HepG2 (cell line): ENCODE results near the gene KCND1. TPM values are rescaled to one million over a fixed set of nuclear protein-coding genes. Genes with fewer than 3 reads are reported as not detected.

Source experiments
- EHMT2 ChIP-seq: fragments of 200-600 bp; sonication (generic); IDR thresholded peaks from 2 replicates; pipeline ENCODE4 v1.7.0; 2017; ENCODE audit warnings: antibody characterized with exemption, low read depth, low read length, borderline replicate concordance
- HNF4A ChIP-seq: sonication (generic); formaldehyde crosslinking; IDR thresholded peaks from 2 replicates; pipeline ENCODE4 v1.4.0; 2020; ENCODE audit warnings: missing genetic modification reagents
- POLR2AphosphoS5 ChIP-seq: IDR thresholded peaks from 2 replicates; pipeline ENCODE4 v1.6.1; 2012; ENCODE audit warnings: low read depth, low read length
- ZBTB1 ChIP-seq: sonication (generic); formaldehyde crosslinking; IDR thresholded peaks from 2 replicates; pipeline ENCODE4 v1.4.0; 2020; ENCODE audit warnings: missing genetic modification reagents, borderline replicate concordance
- ZNF263 ChIP-seq: sonication (generic); formaldehyde crosslinking; IDR thresholded peaks from 2 replicates; pipeline ENCODE4 v1.4.0; 2020; ENCODE audit warnings: missing genetic modification reagents
- ZNF547 ChIP-seq: sonication (generic); formaldehyde crosslinking; IDR thresholded peaks from 2 replicates; pipeline ENCODE4 v1.5.1; 2020; ENCODE audit warnings: mild to moderate bottlenecking, missing genetic modification reagents
- polyA plus RNA-seq, 8 experiments: library from polyadenylated mRNA; depleted of rRNA in 3 of 8; stranded (reverse) in 7 of 8; unstranded in 1 of 8; fragments of >200 nt; fragmentation: Illumina TruSeq in 4 of 8; extraction: Trizol in 4 of 8; gene quantifications; 2 replicates each; pipeline versions ENCODE4 v1.2.1 to v1.2.3, GENCODE V29; 2011 to 2016; ENCODE audit warnings: low read depth in 4 of 8, missing spikeins in 1 of 8, mixed read lengths in 1 of 8; ENCODE audit not compliant: insufficient read depth in 1 of 8
- small RNA-seq, 3 experiments: library from RNA; depleted of rRNA; stranded (forward); fragments of <200 nt; gene quantifications; one replicate each; pipeline ENCODE3, GENCODE V24; 2012; ENCODE audit warnings: low read depth in 2 of 3, low replicate concordance in 1 of 3; ENCODE audit not compliant: insufficient read length in 3 of 3, insufficient read depth in 2 of 3
- total RNA-seq, 5 experiments: library from RNA; depleted of rRNA; stranded (reverse); fragments of >200 nt; fragmentation: Illumina TruSeq; extraction: Trizol; gene quantifications; 2 replicates each; pipeline ENCODE4 v1.2.3, GENCODE V29; 2016; ENCODE audit warnings: low read depth in 1 of 5
- TF ChIP-seq, protein P1 (sequence below): sonication (generic); formaldehyde crosslinking; IDR thresholded peaks from 2 replicates; pipeline ENCODE4 v1.4.0; 2020; ENCODE audit warnings: missing genetic modification reagents

The KCND1 gene
- total and polyA plus RNA-seq, 2 of the 13 experiments (the other 11 are each of a cell fraction or from before 2014, with no cell fraction given): 0.07 to 0.30 TPM

DNA sequence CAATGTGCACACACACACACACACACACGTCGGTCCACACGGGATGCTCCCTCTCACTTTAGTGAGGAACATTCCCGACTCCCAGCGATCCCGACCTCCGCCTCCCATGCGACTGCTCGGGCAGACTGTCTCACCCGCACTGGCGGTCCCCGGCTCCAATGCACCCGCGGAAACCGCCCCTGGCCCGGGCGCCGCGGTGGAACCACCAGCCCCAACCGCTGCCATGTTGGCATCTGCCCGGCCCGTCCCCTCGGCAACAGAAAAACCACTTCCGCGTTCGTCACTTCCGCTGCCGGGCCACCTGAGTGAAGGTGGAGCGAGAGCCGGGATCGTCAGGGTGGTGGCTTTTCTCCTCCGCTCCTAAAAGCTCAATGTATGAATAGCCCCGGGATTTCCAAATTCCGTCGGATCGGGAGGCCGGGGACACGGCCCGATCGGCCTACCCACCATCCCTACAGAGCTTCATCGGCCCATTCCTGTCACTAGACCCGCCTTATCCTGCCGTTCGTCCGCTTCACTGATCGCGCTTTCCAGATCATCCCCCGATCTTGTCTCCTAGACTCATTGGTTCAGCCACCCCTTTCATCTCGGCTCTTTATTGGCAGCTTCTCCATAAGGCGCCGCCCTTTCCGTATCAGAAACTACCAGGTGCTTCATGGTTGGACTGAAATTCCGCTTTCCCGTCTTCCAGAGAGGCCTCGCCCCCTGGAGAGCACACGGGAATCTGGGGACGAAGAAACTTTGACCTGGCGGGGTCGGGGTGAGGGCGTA is 60.0 kb downstream of the KCND1 start, which contains the start of gene SLC35A2 (continued):
- TF ChIP-seq, protein P1, sequence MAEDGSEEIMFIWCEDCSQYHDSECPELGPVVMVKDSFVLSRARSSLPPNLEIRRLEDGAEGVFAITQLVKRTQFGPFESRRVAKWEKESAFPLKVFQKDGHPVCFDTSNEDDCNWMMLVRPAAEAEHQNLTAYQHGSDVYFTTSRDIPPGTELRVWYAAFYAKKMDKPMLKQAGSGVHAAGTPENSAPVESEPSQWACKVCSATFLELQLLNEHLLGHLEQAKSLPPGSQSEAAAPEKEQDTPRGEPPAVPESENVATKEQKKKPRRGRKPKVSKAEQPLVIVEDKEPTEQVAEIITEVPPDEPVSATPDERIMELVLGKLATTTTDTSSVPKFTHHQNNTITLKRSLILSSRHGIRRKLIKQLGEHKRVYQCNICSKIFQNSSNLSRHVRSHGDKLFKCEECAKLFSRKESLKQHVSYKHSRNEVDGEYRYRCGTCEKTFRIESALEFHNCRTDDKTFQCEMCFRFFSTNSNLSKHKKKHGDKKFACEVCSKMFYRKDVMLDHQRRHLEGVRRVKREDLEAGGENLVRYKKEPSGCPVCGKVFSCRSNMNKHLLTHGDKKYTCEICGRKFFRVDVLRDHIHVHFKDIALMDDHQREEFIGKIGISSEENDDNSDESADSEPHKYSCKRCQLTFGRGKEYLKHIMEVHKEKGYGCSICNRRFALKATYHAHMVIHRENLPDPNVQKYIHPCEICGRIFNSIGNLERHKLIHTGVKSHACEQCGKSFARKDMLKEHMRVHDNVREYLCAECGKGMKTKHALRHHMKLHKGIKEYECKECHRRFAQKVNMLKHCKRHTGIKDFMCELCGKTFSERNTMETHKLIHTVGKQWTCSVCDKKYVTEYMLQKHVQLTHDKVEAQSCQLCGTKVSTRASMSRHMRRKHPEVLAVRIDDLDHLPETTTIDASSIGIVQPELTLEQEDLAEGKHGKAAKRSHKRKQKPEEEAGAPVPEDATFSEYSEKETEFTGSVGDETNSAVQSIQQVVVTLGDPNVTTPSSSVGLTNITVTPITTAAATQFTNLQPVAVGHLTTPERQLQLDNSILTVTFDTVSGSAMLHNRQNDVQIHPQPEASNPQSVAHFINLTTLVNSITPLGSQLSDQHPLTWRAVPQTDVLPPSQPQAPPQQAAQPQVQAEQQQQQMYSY (CRISPR knock-in tag): no peak
- TF ChIP-seq HNF4A (CRISPR knock-in tag) (no peak; the same call in 1 of the 2 replicates), ZNF547 (0 out of 2 replicates have a peak, but pooled peaks have one; percentile 26), POLR2AphosphoS5 (peak; percentile 39; the same call in 1 of the 2 replicates), EHMT2 (no peak), ZBTB1 (CRISPR knock-in tag) (no peak), ZNF263 (CRISPR knock-in tag) (no peak)

Small RNA genes lying within 50 kb of the gene (small RNA-seq; reads per million reads assigned to genes)
- gene RNU6-722P: 0 reads per million in 3 experiments

Other genes starting within 250 kb of the KCND1 start
- gene GLOD5, start 210.1 kb downstream of the KCND1 start, total RNA-seq (2016; rRNA removed; fragmentation: Illumina TruSeq; extraction: Trizol): 0.73 and 0.93 TPM in 2 replicates
- 1.3 and 1.5 TPM in 2 replicates for gene GLOD5, start 210.1 kb downstream of the KCND1 start, polyA plus RNA-seq (2011; rRNA removed)
- 0.13 TPM in 1 of 2 replicates, not detected in the other for gene GATA1, start 185.3 kb downstream of the KCND1 start, total RNA-seq (2016; rRNA removed; fragmentation: Illumina TruSeq; extraction: Trizol)
- gene GATA1, start 185.3 kb downstream of the KCND1 start, polyA plus RNA-seq (2011; rRNA removed): 0.05 TPM in 1 of 2 replicates, not detected in the other
- 57.8 and 80.4 TPM in 2 replicates for gene HDAC6, start 169.8 kb downstream of the KCND1 start, total RNA-seq (2016; rRNA removed; fragmentation: Illumina TruSeq; extraction: Trizol)
- gene HDAC6, start 169.8 kb downstream of the KCND1 start, polyA plus RNA-seq (2011; rRNA removed): 93.6 and 113 TPM in 2 replicates
- gene ERAS, start 145.3 kb downstream of the KCND1 start, total RNA-seq (2016; rRNA removed; fragmentation: Illumina TruSeq; extraction: Trizol): 0.22 TPM in 1 of 2 replicates, not detected in the other
- gene ERAS, start 145.3 kb downstream of the KCND1 start, polyA plus RNA-seq (2011; rRNA removed): 0.21 and 0.56 TPM in 2 replicates
- gene PCSK1N, start 136.2 kb downstream of the KCND1 start, total RNA-seq (2016; rRNA removed; fragmentation: Illumina TruSeq; extraction: Trizol): 5.1 and 14.0 TPM in 2 replicates
- gene PCSK1N, start 136.2 kb downstream of the KCND1 start, polyA plus RNA-seq (2011; rRNA removed): 4.5 and 7.0 TPM in 2 replicates
- gene TIMM17B, start 74.1 kb downstream of the KCND1 start, total RNA-seq (2016; rRNA removed; fragmentation: Illumina TruSeq; extraction: Trizol): 53.4 and 56.0 TPM in 2 replicates
- gene TIMM17B, start 74.1 kb downstream of the KCND1 start, polyA plus RNA-seq (2011; rRNA removed): 69.1 and 72.5 TPM in 2 replicates
- 80.9 and 99.4 TPM in 2 replicates for gene PQBP1, start 73.9 kb downstream of the KCND1 start, total RNA-seq (2016; rRNA removed; fragmentation: Illumina TruSeq; extraction: Trizol)
- gene PQBP1, start 73.9 kb downstream of the KCND1 start, polyA plus RNA-seq (2011; rRNA removed): 58.1 and 66.9 TPM in 2 replicates
- gene SLC35A2, start 60.2 kb downstream of the KCND1 start, total RNA-seq (2016; rRNA removed; fragmentation: Illumina TruSeq; extraction: Trizol): 17.2 and 32.1 TPM in 2 replicates
- gene SLC35A2, start 60.2 kb downstream of the KCND1 start, polyA plus RNA-seq (2011; rRNA removed): 40.8 and 46.4 TPM in 2 replicates
- gene PIM2, start 52.8 kb downstream of the KCND1 start, total RNA-seq (2016; rRNA removed; fragmentation: Illumina TruSeq; extraction: Trizol): 13.0 and 14.4 TPM in 2 replicates
- 15.8 and 17.4 TPM in 2 replicates for gene PIM2, start 52.8 kb downstream of the KCND1 start, polyA plus RNA-seq (2011; rRNA removed)
- 16.9 and 18.4 TPM in 2 replicates for gene OTUD5, start 14.2 kb downstream of the KCND1 start, total RNA-seq (2016; rRNA removed; fragmentation: Illumina TruSeq; extraction: Trizol)
- 42.2 and 44.8 TPM in 2 replicates for gene OTUD5, start 14.2 kb downstream of the KCND1 start, polyA plus RNA-seq (2011; rRNA removed)
- 15.0 and 16.1 TPM in 2 replicates for gene GRIPAP1, start 30.4 kb upstream of the KCND1 start, total RNA-seq (2016; rRNA removed; fragmentation: Illumina TruSeq; extraction: Trizol)
- gene GRIPAP1, start 30.4 kb upstream of the KCND1 start, polyA plus RNA-seq (2011; rRNA removed): 22.6 and 24.7 TPM in 2 replicates
- 8.8 and 12.3 TPM in 2 replicates for gene TFE3, start 71.5 kb upstream of the KCND1 start, total RNA-seq (2016; rRNA removed; fragmentation: Illumina TruSeq; extraction: Trizol)
- 8.3 and 13.1 TPM in 2 replicates for gene TFE3, start 71.5 kb upstream of the KCND1 start, polyA plus RNA-seq (2011; rRNA removed)
- 0.89 and 1.3 TPM in 2 replicates for gene CCDC120, start 87.2 kb upstream of the KCND1 start, total RNA-seq (2016; rRNA removed; fragmentation: Illumina TruSeq; extraction: Trizol)
- gene CCDC120, start 87.2 kb upstream of the KCND1 start, polyA plus RNA-seq (2011; rRNA removed): 3.2 and 3.7 TPM in 2 replicates
- 0.33 TPM in 1 of 2 replicates, not detected in the other for gene PRAF2, start 102.2 kb upstream of the KCND1 start, total RNA-seq (2016; rRNA removed; fragmentation: Illumina TruSeq; extraction: Trizol)
- gene PRAF2, start 102.2 kb upstream of the KCND1 start, polyA plus RNA-seq (2011; rRNA removed): 2.6 and 4.3 TPM in 2 replicates
- gene WDR45, start 108.0 kb upstream of the KCND1 start, total RNA-seq (2016; rRNA removed; fragmentation: Illumina TruSeq; extraction: Trizol): 14.0 and 16.4 TPM in 2 replicates
- 65.5 and 91.1 TPM in 2 replicates for gene WDR45, start 108.0 kb upstream of the KCND1 start, polyA plus RNA-seq (2011; rRNA removed)
- gene GPKOW, start 151.9 kb upstream of the KCND1 start, total RNA-seq (2016; rRNA removed; fragmentation: Illumina TruSeq; extraction: Trizol): 18.7 and 21.5 TPM in 2 replicates
- 22.6 and 26.2 TPM in 2 replicates for gene GPKOW, start 151.9 kb upstream of the KCND1 start, polyA plus RNA-seq (2011; rRNA removed)
- gene MAGIX, start 190.9 kb upstream of the KCND1 start, total RNA-seq (2016; rRNA removed; fragmentation: Illumina TruSeq; extraction: Trizol): 1.0 and 1.2 TPM in 2 replicates
- gene MAGIX, start 190.9 kb upstream of the KCND1 start, polyA plus RNA-seq (2011; rRNA removed): 0.37 and 0.63 TPM in 2 replicates
- gene PLP2, start 200.1 kb upstream of the KCND1 start, total RNA-seq (2016; rRNA removed; fragmentation: Illumina TruSeq; extraction: Trizol): 0.18 and 0.40 TPM in 2 replicates
- 3.6 and 5.1 TPM in 2 replicates for gene PLP2, start 200.1 kb upstream of the KCND1 start, polyA plus RNA-seq (2011; rRNA removed)
- gene PRICKLE3, start 214.5 kb upstream of the KCND1 start, total RNA-seq (2016; rRNA removed; fragmentation: Illumina TruSeq; extraction: Trizol): 2.5 and 2.6 TPM in 2 replicates
- 2.6 and 2.9 TPM in 2 replicates for gene PRICKLE3, start 214.5 kb upstream of the KCND1 start, polyA plus RNA-seq (2011; rRNA removed)
- 1.7 and 2.5 TPM in 2 replicates for gene SYP, start 228.3 kb upstream of the KCND1 start, total RNA-seq (2016; rRNA removed; fragmentation: Illumina TruSeq; extraction: Trizol)
- 2.0 and 4.4 TPM in 2 replicates for gene SYP, start 228.3 kb upstream of the KCND1 start, polyA plus RNA-seq (2011; rRNA removed)